Stimulated activated CD4-positive, alpha-beta T cell treated with anti-CD3 and anti-CD28 coated beads, TNF-alpha, amount 100 ng/mL, for 4 hours (primary cell): ENCODE measurements around the gene OR13J1.

Experiments
- DNase-seq, 3 experiments: peaks; one replicate each; pipeline ENCODE4 v3.0.0-alpha.2; 2020; ENCODE audit warnings: low read depth in 3 of 3

The OR13J1 gene

DNA sequence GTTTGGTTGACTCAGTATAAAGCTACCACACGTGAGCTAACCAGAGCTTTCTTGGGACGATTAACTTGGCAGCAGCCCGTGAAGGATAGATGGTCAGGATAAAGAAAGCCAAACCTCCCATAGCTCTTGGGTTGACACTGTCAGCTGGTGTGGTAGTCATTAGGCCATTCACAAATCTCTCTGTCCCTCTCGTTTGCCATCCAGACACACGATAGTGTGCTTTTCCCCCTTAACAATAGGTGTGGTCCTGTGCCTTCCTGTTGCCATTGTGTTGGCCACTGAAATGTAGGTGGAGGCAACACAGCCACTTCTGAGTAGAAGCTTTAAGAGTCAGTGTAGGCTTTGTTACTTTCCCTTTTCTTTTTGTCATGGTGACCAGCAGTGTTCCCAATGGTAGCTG is 11.7 kb downstream of the OR13J1 start:
- DNase-seq, result no peak

DNA sequence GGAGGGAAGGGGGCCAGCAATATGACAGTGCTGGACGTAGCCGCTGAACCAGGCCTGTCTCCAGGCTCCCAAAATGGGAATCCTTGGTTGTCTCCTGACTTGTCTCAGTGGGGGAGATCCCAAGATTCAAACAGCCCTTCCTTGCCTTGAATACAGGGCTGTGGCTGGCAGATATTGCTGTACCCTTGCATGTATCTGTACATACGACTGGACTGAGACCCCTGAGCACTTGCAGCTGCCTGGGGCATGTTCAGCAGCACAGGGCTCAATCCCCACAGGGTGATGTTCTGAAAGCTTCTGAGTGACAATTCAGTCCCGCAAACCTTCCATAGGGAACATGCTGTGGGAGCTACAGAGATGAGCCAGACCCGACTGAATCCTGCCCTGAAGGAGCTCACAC is 13.3 kb downstream of the OR13J1 start:
- DNase-seq, result no peak

DNA sequence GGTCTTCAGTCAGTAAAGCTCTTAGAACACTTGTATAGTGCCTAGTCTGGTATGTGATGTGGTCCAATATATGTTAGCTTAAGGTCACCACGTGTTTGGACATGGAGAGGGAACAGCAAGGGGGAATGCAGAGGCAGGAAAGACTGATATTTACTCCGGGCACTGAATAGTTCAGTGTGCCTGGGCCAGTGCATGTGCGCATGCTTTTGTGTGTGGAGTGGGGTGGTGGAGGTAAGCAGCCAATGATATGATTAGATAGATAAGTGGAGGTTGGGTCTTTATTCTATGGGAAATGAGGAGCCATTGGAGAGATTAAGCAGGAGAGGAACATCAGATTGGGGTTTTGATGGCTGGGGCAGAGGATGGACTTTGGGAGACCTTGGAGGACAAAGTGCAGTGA is 14.0 kb downstream of the OR13J1 start:
- DNase-seq, result no peak

DNA sequence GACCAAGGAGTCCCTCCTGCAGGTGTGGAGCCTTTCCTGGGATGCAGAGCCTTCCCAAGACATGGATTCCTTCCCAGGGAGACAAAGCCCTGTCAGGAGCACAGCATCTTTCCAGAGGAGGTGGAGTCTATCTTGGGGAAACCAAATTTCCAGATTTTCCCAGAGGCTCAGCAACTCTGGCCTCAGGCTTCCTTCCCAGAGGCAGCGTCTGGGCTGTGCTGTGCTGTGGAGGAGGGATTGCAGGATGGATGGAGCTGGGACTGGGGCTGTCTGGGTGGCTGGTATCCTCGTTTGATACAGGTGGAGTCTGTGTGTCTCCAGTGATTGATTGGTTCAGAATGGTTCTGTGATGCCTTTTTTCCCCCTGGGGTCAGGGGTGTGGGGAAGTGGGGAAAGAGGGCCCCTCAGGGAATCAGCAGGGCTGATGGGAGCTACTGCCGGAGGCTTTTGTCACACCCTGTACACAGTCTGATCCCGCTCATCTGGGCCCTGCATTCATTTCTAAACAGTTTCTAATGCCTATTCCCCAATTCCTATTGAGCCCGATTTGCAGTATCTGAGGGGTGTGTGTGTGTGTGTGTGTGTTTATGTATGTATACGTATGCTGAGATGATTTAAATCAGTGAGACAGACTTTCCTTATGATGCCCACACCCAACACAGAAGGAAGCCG is 16.0 kb downstream of the OR13J1 start:
- no peak for DNase-seq

DNA sequence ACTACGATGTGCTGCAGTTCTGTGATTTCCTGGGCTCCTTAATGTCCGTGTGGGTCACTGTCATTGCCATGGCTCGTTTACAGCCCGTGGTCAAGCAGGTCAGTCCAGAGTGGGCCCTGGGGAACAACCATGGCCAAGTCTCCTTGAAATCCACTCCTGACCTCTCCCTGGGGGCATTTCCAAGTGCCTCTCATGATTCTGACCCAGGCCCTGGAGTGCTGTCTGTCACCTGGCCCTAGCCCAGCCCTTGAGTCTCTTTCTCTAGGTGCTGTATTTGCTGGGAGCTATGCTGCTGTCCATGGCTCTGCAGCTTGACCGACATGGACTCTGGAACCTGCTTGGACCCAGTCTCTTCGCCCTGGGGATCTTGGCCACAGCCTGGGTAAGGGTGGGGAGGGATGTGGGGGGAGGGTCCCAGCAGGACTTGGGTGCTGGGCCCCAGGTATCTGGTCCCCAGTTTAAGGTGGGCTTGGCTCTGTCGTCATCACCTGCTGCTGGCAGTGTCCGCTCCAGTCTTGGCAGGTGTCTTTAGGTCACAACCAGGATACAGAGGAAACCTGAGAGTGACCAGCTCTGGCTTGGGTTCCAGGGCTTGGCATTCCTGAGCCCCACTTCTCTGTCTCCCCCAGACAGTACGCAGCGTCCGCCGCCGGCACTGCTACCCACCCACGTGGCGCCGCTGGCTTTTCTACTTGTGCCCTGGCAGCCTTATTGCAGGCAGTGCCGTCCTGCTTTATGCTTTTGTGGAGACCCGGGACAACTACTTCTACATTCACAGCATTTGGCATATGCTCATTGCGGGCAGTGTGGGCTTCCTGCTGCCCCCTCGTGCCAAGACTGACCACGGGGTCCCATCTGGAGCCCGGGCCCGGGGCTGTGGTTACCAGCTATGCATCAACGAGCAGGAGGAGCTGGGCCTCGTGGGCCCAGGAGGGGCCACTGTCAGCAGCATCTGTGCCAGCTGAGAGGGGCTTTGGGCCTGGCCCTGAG is 17.0 kb downstream of the OR13J1 start:
- no peak for DNase-seq

DNA sequence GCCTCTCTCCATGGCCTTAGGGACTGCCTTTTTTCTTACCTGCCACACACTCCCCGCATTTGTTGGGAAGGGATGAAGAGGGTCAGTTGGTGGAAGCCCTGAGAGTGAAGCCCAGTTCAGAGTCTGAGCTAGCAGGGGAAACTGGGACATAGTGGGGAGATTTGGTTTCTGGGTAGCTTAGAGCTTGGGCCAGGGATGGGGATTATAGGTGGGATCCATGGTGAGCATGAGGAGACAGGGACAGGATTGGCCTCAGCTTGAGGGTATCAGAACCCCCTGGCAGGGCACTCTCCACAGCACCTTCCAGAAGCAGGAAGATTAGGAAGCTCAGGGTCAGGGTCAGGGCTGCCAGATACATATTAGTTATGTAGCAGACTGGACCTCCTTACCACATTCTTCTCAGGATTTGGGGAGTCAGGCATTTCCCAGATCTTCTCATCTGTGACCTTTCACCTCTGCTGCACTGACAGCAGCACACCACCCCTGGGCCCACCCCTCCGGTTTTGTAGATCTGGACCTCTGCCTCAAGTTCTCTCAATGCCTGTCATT is 17.9 kb downstream of the OR13J1 start:
- no peak for DNase-seq

DNA sequence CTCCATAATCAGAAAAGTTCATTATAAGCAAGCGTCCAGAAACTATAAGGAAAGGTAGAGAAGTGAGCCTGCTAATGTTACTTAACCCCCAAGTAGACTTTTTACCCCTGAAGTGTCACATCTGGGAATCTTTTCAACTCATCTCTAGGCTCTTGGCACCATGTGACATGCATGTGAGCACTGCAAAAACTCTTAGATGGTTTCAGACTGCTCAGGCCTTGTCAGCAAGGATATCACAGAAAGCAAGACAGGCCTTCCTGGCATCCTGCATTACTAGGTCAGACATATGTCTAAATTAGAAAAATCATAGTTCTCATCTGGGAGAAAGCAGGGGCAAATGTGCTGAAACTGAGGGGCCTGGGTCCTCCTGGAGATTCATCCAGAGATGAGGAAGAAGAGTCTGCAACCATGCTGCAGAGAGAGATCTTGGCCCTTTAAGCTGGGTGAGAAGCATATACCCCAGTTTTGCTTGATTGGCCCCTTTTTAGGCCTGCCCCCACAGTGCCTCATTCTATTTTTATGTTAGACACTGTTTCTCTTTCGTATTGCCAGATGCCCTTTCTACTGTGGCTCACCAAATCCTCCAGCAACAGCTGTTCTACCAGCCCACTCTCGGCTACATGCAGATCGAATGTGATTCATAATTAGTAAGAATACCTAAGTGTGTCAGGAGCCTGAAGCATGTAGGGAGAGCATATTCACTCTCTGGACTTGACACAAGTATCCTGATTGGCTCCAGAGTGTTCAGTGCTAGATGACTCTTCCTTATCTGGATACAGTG is 22.2 kb downstream of the OR13J1 start:
- DNase-seq, result no peak

DNA sequence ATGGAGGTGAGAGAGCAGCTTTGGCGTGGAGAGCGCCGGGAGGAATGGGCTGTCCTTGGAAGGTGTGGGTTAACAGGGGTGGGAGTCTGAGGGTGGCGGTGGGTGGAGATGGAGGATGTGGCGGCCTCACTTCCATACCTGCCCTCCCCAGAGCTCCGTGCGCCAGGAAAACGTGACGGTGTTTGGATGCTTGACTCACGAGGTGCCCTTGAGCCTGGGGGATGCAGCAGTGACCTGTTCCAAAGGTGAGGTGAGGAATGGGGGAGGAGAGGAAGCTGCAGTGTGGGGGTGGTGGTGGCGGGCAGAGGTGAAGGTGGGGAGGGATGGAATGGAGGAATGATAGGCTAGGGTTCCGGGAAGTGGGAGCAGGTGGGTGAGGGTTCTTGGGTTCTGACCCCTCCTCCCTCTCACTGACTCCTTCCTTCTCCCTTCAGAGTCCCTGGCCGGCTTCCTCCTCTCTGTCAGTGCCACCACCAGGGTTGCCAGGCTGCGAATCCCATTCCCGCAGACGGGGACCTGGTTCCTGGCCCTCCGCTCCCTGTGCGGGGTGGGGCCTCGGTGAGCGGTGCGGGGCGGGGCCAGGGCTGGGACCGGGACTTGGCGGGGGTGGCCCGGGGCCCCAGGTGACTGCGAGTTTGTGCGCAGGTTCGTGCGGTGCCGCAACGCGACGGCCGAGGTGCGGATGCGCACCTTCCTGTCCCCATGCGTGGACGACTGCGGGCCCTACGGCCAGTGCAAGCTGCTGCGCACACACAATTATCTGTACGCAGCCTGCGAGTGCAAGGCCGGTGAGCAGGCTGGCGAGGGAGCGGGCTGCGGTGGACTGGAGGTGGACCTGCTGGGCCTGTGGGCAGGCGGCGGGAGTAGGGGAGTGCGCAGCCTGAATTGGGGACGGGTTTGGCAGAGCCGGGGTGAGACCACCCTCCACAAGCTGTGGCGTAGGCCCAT is 24.1 kb downstream of the OR13J1 start:
- no peak for DNase-seq

DNA sequence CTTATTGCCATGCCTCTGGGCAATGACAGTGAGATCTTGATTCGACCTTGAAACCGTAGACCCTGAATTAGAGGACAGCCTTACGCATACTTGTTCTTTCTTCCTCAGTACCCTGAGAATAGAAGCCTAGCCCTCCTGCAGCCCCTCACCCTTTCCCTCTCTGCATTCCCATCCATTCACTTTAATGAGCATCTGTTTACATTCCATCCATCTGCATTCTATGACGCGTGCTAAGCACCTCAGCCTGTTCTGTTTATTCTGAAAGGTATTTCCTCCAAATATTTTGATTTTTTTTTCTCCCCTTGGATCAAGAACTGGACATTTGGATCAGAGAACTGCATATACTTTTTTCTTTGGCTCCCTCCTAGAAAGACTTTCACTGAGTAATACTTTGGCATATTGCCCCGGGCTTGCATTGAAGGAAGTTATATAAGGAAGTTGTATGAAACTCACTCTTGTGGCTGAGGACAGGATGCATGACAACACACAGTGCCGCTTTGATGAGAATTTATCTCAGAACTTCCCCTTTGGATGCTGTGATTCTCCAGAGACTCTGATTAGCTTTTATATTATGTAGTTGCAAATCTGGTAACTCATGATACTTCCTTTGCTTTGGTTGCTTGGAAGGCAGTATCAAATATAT is 25.5 kb downstream of the OR13J1 start:
- DNase-seq, result no peak

DNA sequence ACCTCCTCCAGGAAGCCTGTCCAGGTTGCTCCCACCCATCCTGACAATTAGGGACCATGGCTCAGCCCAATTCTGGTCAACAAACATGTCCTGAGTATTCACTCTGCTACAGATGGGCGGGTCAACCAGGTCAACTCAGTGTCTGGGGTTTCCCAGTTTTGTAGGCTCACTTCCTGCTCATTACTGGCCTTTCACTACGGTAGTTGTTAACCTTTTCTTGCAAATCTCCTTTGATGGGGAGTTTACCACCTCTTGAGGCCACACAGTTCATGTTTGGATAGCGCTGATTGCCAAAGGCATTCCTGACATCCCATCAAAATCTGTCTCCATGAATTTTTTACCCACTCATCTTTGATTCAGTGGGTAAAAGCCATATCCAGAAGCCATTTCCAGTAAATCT is 27.4 kb downstream of the OR13J1 start:
- no peak for DNase-seq

DNA sequence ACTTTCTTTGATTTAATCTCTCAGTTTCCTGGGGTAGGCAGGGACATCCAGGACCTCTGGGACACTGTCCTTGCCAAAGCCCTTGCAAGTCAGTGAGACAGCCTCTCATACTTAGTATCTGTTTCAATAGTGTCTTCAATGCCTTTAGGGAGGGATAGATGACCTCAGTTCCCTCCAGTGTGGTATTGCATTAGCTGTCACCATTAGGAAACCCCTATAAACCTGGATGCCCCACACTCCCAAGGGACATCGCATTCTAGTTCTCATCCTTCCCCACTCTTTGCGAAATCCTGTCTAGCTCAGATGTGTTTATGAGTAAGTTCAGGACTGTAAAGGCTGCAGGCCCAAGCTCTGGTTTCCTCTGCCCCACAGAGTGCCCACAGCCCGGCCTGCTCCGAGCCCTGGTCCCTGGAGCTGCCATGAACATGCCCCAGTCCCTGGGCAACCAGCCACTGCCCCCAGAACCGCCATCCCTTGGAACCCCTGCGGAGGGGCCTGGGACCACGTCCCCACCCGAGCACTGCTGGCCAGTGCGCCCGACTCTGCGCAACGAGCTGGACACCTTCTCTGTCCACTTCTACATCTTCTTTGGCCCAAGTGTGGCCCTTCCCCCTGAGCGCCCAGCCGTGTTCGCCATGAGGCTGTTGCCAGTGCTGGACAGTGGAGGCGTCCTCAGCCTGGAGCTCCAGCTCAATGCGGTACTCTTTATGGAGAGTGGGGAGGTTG is 28.0 kb downstream of the OR13J1 start:
- no peak for DNase-seq

DNA sequence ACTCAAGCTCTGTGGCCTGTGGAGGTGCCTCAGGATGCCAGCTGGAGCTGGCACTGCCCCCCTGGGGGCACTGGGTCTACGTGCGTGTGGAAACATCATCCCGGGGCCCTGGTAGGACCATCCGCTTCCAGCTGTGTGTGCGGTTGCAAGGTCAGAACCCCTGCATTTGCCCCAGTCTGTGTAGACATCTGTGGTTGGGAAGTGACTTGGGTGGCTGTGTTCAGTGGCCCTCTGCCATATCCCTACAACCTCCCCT is 28.6 kb downstream of the OR13J1 start:
- no peak for DNase-seq

DNA sequence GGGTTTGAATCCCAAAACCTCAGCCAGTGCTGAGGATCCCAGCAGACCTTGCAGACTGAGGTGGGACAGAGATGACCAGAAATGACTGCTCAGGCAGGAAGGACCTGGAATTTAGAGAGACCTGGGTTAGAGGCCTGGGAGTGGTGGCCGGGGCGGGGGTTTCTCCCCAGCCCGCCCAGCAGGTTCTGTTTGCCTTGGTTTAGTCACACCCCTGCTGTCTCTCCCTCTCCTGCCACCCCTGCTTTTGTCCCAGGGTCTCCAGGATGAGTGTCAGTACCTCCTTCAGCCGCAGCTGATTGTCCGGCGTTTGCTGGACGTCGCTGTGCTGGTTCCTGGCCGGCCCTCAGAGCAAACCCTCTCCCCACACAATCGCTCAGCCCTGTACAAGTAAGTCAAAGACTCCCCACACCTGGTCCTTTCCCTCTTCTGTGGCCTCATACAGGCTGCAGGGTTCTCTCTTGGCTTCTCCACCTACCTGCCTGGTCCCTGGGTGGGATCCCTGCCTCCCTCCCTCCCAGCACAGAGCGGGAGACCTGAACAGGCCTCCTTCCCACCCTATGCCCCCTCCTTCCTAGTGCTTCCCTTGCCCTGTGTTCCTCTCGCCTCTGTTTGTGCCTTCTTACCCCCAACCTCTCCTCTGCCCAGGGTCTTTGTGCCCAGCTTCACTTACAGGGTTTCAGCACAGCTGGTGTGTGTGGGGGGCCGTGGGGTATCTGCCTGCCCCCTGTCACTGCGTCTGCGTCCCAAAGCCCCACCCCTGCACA is 29.1 kb downstream of the OR13J1 start:
- no peak for DNase-seq

DNA sequence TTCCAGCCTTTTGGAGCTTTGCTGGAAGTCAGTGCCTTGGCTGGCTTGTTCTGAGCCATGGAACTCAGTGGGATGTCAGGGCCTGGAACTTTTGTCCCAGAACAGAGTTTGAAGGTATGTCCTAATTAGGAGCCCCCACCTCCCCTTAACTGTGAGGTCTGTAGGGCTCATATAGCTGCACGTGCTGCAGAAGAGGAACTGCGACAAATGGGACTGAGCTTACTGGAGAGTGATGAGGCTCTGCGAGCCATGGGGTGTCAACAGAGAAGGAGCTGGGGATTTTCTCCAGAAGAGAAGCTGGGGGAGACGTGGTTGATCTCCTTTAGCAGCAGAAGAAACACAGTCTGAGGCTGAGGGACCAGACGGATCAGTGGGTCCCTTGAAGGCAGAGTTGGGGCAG is 30.3 kb downstream of the OR13J1 start:
- DNase-seq, result no peak

DNA sequence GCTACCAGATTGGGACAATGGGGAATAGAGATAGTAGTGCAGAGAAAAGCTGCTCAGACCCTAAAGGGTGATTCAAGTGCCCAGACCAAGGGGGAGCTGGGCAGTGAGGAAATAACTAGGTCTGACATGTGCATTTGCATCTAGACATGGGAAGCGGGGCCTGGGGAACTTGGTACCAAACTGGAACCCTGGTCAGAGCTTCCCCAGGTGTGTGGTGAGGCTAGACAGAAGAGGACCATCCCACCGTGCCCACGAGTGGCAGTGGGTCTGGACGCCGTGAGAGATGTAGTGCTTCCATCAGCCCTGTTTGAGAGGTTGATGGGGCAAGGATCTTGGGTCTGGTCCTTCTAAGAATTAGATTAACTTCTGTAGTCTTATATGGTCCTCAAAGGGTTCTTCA is 33.6 kb downstream of the OR13J1 start:
- no peak for DNase-seq

DNA sequence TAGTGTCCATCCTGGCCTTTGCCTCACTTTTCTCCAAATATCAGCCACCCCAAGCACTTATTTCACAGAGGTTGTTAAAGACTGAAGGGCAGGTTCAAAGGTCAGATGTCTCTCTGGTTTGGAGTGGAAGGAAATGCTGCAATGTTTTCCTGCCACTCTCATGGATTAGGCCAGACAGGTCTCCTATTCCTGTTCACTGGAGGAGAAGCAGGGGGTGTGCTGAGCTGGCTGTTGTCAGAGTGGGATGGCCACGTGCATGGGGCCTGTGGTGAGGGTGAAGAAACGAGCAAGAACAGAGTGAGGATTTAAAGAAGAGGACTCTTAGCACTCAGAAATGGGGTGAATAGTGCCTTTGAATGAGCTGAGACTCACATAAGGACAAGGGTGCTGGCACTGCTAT is 34.4 kb downstream of the OR13J1 start:
- no peak for DNase-seq

DNA sequence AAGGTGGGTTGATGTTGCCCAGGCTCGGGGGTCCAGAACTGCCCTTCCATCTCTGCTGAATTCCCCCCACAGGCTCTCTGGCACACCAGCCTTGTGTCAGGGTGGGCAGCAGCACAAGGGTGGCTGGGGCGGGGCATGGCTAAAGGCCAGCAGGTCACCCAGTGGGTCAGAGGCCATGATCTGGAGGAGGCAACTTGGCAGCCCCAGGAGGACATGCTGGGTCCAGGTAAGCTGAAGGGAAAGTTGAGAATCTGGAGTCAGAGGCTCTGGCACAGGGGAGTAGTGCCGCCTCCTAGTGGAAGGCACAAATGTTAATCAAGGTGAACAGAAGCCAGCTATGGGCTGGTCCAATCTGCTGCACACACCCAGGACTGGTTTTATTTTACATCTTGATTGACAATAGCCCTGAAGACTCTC is 35.0 kb downstream of the OR13J1 start:
- DNase-seq, result no peak

DNA sequence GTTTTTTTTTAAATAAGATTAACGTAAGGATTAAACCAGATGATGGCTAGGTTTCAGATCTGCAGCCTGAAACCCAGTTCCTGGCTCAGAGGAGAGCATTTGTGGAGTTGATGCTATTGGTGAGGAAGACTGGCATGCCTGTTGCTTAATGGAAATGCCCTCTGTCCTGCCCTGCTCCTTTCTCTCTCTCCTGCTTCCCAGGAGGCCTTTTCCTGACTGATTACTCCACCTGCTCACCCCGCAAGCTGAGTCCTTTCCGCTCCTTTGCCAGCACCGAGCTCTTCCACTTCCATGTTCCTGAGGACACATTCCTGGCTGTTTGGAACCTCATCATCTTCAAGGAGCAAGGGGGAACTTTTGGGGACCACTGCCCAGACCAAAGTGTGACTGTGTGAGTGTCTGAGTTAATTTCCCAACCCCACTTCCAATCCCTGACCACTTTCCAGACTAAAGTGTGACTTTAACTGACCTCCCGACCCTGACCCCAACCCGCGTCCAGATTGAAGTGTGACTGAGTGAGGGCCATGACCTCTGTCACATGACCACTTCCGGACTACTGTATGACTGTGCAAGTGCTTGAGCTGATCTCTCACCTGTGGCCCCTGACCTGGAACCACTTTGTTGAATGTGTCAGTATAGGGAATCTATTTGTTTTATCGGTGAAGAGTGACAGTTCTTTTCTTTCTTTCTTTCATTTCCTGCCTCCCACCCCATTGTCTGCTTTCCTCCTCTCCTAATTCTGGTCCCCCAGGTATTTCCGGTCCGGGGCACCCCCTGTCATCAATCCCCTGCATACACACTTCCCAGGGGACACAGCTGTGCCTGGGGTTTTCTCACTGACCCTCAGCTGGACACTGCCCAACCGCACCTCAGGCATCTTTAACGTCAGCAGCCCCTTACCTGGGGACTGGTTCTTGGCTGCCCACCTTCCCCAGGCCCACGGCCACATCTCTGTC is 35.7 kb downstream of the OR13J1 start:
- no peak for DNase-seq
